Upper lobe of right lung (tissue), 1 donor: Measurements from ENCODE around the gene FGD5. TPM values are rescaled to one million over a fixed set of nuclear protein-coding genes. Genes with fewer than 3 reads are reported as not detected.

ENCODE experiments used
- ATAC-seq: fragments of 200-7000 bp; cut with Tn5 transposase; one replicate; pipeline ENCODE4 v1.9.1; 2020; ENCODE audit warnings: mild to moderate bottlenecking, moderate library complexity
- DNase-seq: peaks from one replicate; pipeline ENCODE4 v3.0.0-alpha.2; 2020
- H3K27ac ChIP-seq: fragments of 200-600 bp; one replicate; pipeline ENCODE4 v1.8.0; 2022
- H3K27me3 ChIP-seq: fragments of 200-600 bp; one replicate; pipeline ENCODE4 v1.8.0; 2022; ENCODE audit warnings: mild to moderate bottlenecking
- H3K36me3 ChIP-seq: fragments of 200-600 bp; one replicate; pipeline ENCODE4 v1.8.0; 2022
- H3K4me1 ChIP-seq: fragments of 200-600 bp; one replicate; pipeline ENCODE4 v1.8.0; 2022
- H3K4me3 ChIP-seq: fragments of 200-600 bp; one replicate; pipeline ENCODE4 v1.8.0; 2022; ENCODE audit warnings: mild to moderate bottlenecking
- H3K9me3 ChIP-seq: fragments of 200-600 bp; one replicate; pipeline ENCODE4 v1.8.0; 2022
- intact Hi-C: fragments of 100-400 bp; cut with DNase I; formaldehyde crosslinking; loops from one replicate; pipeline ENCODE4 v1.11.0; 2022
- total RNA-seq: library from RNA; stranded (reverse); fragmentation: NEBNext Ultra II Directional; extraction: Animal tissue kit (Norgen Biotek cat#: 25700); gene quantifications from one replicate; pipeline ENCODE4 v1.2.1, GENCODE V29; 2021
- TF ChIP-seq, protein P1 (sequence below): fragments of 200-600 bp; IDR thresholded peaks from one replicate; pipeline ENCODE4 v1.8.0; 2022; ENCODE audit warnings: antibody characterized with exemption
- donor health status: DM: no; HTN: yes; CAD: no; lungs with severe emphysema.

FGD5 gene
- total RNA-seq, 1 donor from 2014 or later: 84.2 TPM

GRCh38 chr3:14821151-14821550 is 2.4 kb downstream of the FGD5 start:
- Histone ChIP-seq H3K27ac (no peak overlapping the region), H3K4me3 (no peak overlapping the region), H3K9me3 (no peaks in the 10 kb centered on the region), H3K4me1 (peaks cover 13% of the 10 kb centered on the region), H3K36me3 (no peaks in the 10 kb centered on the region), H3K27me3 (no peaks in the 10 kb centered on the region)
- TF ChIP-seq, protein P1, sequence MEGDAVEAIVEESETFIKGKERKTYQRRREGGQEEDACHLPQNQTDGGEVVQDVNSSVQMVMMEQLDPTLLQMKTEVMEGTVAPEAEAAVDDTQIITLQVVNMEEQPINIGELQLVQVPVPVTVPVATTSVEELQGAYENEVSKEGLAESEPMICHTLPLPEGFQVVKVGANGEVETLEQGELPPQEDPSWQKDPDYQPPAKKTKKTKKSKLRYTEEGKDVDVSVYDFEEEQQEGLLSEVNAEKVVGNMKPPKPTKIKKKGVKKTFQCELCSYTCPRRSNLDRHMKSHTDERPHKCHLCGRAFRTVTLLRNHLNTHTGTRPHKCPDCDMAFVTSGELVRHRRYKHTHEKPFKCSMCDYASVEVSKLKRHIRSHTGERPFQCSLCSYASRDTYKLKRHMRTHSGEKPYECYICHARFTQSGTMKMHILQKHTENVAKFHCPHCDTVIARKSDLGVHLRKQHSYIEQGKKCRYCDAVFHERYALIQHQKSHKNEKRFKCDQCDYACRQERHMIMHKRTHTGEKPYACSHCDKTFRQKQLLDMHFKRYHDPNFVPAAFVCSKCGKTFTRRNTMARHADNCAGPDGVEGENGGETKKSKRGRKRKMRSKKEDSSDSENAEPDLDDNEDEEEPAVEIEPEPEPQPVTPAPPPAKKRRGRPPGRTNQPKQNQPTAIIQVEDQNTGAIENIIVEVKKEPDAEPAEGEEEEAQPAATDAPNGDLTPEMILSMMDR: no peak
- ATAC-seq (no peak), DNase-seq (no peak)
- intact Hi-C loops: no loop called here

GRCh38 chr3:14822134-14822533 is 3.4 kb downstream of the FGD5 start:
- no peaks in the 10 kb centered on the region for H3K27me3 ChIP-seq
- DNase-seq: no peak
- no peak overlapping the region for H3K27ac ChIP-seq
- TF ChIP-seq, protein P1: no peak
- no peaks in the 10 kb centered on the region for H3K36me3 ChIP-seq
- no peak for ATAC-seq
- intact Hi-C loops: no loop called here
- peaks cover 13% of the 10 kb centered on the region for H3K4me1 ChIP-seq
- H3K4me3 ChIP-seq: no peak overlapping the region
- H3K9me3 ChIP-seq: no peaks in the 10 kb centered on the region

DNA sequence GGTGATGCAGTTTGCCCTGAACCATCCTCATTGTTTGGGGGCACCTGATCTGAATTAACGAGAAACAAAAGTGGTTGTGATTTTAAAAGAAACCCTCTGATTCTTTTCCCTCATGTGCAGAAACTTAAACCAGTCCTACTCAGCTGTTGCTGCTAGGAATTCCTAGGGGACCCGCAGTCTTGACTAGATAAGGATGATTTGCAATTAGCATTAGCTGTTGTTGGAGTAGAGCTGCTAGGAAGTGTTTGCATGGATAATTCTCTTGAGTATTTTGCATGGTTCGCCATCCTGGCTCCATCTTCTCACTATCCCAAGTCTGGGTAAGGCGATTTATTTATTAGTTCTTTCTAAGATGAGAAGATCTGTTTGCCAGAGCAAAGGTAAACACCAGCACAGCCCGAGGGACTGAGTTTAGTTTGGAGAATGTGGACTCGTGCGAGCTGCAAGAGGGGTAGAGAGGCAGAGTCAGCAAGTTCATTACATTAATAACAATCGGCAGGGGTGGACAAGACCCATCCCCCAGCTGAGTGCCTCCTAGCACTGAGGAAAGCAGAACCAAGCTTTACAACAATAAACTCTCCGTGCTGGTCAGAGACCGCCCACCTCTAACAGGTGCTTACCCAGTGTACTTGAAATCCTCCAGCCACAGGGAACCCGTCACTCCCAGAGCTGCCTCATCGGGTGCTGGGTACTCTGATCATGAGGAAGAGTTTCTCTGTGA is 4.1 kb downstream of the FGD5 start:
- peaks cover 13% of the 10 kb centered on the region for H3K4me1 ChIP-seq
- intact Hi-C loops: no loop called here
- TF ChIP-seq, protein P1: no peak
- H3K4me3 ChIP-seq: no peak overlapping the region
- no peaks in the 10 kb centered on the region for H3K27me3 ChIP-seq
- DNase-seq (no peak), ATAC-seq (peak; percentile 58)
- no peak overlapping the region for H3K27ac ChIP-seq
- H3K36me3 ChIP-seq: no peaks in the 10 kb centered on the region
- no peaks in the 10 kb centered on the region for H3K9me3 ChIP-seq

- TF ChIP-seq, protein P1: no peak
- intact Hi-C loops: no loop called here
- H3K27ac ChIP-seq: no peak overlapping the region
- no peak for DNase-seq
- no peaks in the 10 kb centered on the region for H3K36me3 ChIP-seq
- no peaks in the 10 kb centered on the region for H3K27me3 ChIP-seq
- peaks cover 13% of the 10 kb centered on the region for H3K4me1 ChIP-seq
- no peaks in the 10 kb centered on the region for H3K9me3 ChIP-seq
- peak; percentile 40 for ATAC-seq
- no peak overlapping the region for H3K4me3 ChIP-seq
Observed at GRCh38 chr3:14823393-14823792, 4.6 kb downstream of the FGD5 start.

GRCh38 chr3:14823910-14824629 is 5.3 kb downstream of the FGD5 start:
- ATAC-seq: peak; percentile 69
- Histone ChIP-seq H3K27ac (no peak overlapping the region), H3K27me3 (no peaks in the 10 kb centered on the region), H3K4me1 (peaks cover 13% of the 10 kb centered on the region), H3K4me3 (no peak overlapping the region), H3K36me3 (no peaks in the 10 kb centered on the region), H3K9me3 (no peaks in the 10 kb centered on the region)
- TF ChIP-seq, protein P1: no peak
- intact Hi-C loops: no loop called here
- DNase-seq: no peak
